ENCODE results near the gene EXOC7.

EXOC7 gene

GRCh38 chr17:76122431-76123190 is 19.0 kb upstream of the EXOC7 start:
- DNase-seq (ENCODE audit: low spot score) = no peak

GRCh38 chr17:76121932-76122430 is 18.4 kb upstream of the EXOC7 start:
- DNase-seq (ENCODE audit: low spot score) = no peak

GRCh38 chr17:76120658-76121008 is 17.0 kb upstream of the EXOC7 start:
- DNase-seq (ENCODE audit: low spot score) = no peak

- no peak for DNase-seq (ENCODE audit: low spot score)
Measured at GRCh38 chr17:76119409-76120371, 16.1 kb upstream of the EXOC7 start.

GRCh38 chr17:76115138-76115754 is 11.7 kb upstream of the EXOC7 start:
- DNase-seq (ENCODE audit: low spot score) = no peak

GRCh38 chr17:76111956-76112355 is 8.4 kb upstream of the EXOC7 start:
- no peak for DNase-seq (ENCODE audit: low spot score)

- peak; percentile 28 for DNase-seq (ENCODE audit: low spot score)
Measured at GRCh38 chr17:76107509-76107908, 3.9 kb upstream of the EXOC7 start.

GRCh38 chr17:76106703-76107102 is 3.1 kb upstream of the EXOC7 start:
- no peak for DNase-seq (ENCODE audit: low spot score)

GRCh38 chr17:76104896-76105231 is 1.3 kb upstream of the EXOC7 start:
- DNase-seq (ENCODE audit: low spot score) = no peak

GRCh38 chr17:76104140-76104895 is 731 bp upstream of the EXOC7 start:
- DNase-seq (ENCODE audit: low spot score) = peak; percentile 25

GRCh38 chr17:76102944-76103273 is 678 bp downstream of the EXOC7 start:
- peak; percentile 40 for DNase-seq (ENCODE audit: low spot score)

- DNase-seq (ENCODE audit: low spot score) = no peak
Measured at GRCh38 chr17:76097716-76098295, 5.8 kb downstream of the EXOC7 start.

- DNase-seq (ENCODE audit: low spot score) = no peak
Measured at GRCh38 chr17:76095943-76096342, 7.6 kb downstream of the EXOC7 start.

GRCh38 chr17:76094046-76094445 is 9.5 kb downstream of the EXOC7 start:
- DNase-seq (ENCODE audit: low spot score) = no peak

GRCh38 chr17:76092526-76093413 is 10.8 kb downstream of the EXOC7 start:
- no peak for DNase-seq (ENCODE audit: low spot score)

- DNase-seq (ENCODE audit: low spot score) = no peak
Measured at GRCh38 chr17:76091526-76092286, 11.9 kb downstream of the EXOC7 start.

- DNase-seq (ENCODE audit: low spot score) = no peak
Measured at GRCh38 chr17:76090517-76091129, 13.0 kb downstream of the EXOC7 start.

GRCh38 chr17:76089680-76090516 is 13.7 kb downstream of the EXOC7 start:
- no peak for DNase-seq (ENCODE audit: low spot score)

Measured in RKO (cell line).